Uterus (tissue), 4 donors: ENCODE results near the gene ISOC2. TPM values are rescaled to one million over a fixed set of nuclear protein-coding genes. Genes with fewer than 3 reads are reported as not detected.

Source experiments
- DNase-seq, 2 donors: peaks; one replicate each; pipeline ENCODE4 v3.0.0-alpha.2; 2019 to 2020
- H3K27ac ChIP-seq, 2 donors: fragments of 200-600 bp; sonication (generic); 1 replicate in 1 of 2; 2 replicates in 1 of 2; pipeline ENCODE4 v1.5.1; 2016 to 2018
- H3K27me3 ChIP-seq, 2 donors: fragments of 200-600 bp; sonication (generic); one replicate each; pipeline ENCODE4 v1.5.1; 2018 to 2019; ENCODE audit warnings: control low read depth in 1 of 2
- H3K36me3 ChIP-seq, 2 donors: fragments of 200-600 bp; sonication (generic); one replicate each; pipeline ENCODE4 v1.5.1; 2019; ENCODE audit warnings: control low read depth in 1 of 2
- H3K4me1 ChIP-seq, 2 donors: fragments of 200-600 bp; sonication (generic); one replicate each; pipeline ENCODE4 v1.5.1; 2018 to 2019; ENCODE audit warnings: control low read depth in 1 of 2
- H3K4me3 ChIP-seq, 2 donors: fragments of 200-600 bp; sonication (generic); 1 replicate in 1 of 2; 2 replicates in 1 of 2; pipeline ENCODE4 v1.5.1; 2018 to 2019; ENCODE audit warnings: mild to moderate bottlenecking in 1 of 2
- H3K9me3 ChIP-seq, 2 donors: fragments of 200-600 bp; sonication (generic); one replicate each; pipeline ENCODE4 v1.5.1; 2019; ENCODE audit warnings: control low read depth in 1 of 2
- CTCF ChIP-seq, 4 experiments: fragments of 200-600 bp in 2 of 4; fragments of 450-650 bp in 2 of 4; sonication (generic) in 2 of 4; IDR thresholded peaks; one replicate each; pipeline ENCODE4 v1.5.1; 2016 to 2019; ENCODE audit warnings: antibody characterized with exemption in 4 of 4, mild to moderate bottlenecking in 2 of 4, moderate library complexity in 1 of 4
- POLR2A ChIP-seq, 2 donors: fragments of 450-650 bp; IDR thresholded peaks; one replicate each; pipeline ENCODE4 v1.6.1; 2016; ENCODE audit warnings: antibody characterized with exemption in 2 of 2, mild to moderate bottlenecking in 1 of 2, moderate library complexity in 1 of 2
- intact Hi-C: fragments of 100-400 bp; cut with DNase I; formaldehyde crosslinking; loops from one replicate; pipeline ENCODE4 v1.15.1; 2023; ENCODE audit warnings: low total_unique reads
- total RNA-seq, 4 donors: library from RNA; depleted of rRNA in 3 of 4; stranded (reverse); fragments of >200 nt in 3 of 4; gene quantifications; one replicate each; pipeline versions ENCODE4 v1.1.0 to v1.2.4, GENCODE V29; 2014 to 2023
- donor health status: DM: yes; HTN: yes; CAD: no.

ISOC2 gene
- total RNA-seq, 4 donors from 2014 or later, result 1.2 to 78.6 (median 23.8) TPM

GRCh38 chr19:55490478-55491432, 29.3 kb upstream of the ISOC2 start:
- Histone ChIP-seq H3K4me1 (peaks cover 8 to 16% of the 10 kb centered on the region in 2 donors), H3K4me3 (no peak overlapping the region), H3K9me3 (no peaks in the 10 kb centered on the region), H3K36me3 (no peaks in the 10 kb centered on the region), H3K27ac (peak overlapping the region; percentile 96 to 99), H3K27me3 (no peaks in the 10 kb centered on the region)
- intact Hi-C loops, result no loop called here
- DNase-seq, result peak; percentile 50 to 58
- TF ChIP-seq CTCF (IDR thresholded peaks at IDR 0.05) (no peak), POLR2A (IDR thresholded peaks at IDR 0.05) (no peak)

- Histone ChIP-seq H3K9me3 (no peaks in the 10 kb centered on the region), H3K4me1 (peaks cover 8 to 20% of the 10 kb centered on the region in 2 donors), H3K27ac (peak overlapping the region; percentile 96 to 99), H3K36me3 (no peaks in the 10 kb centered on the region), H3K4me3 (no peak overlapping the region), H3K27me3 (no peaks in the 10 kb centered on the region)
- intact Hi-C loops, result no loop called here
- peak; percentile 35 to 50 for DNase-seq
- no peak for TF ChIP-seq POLR2A (IDR thresholded peaks at IDR 0.05)
- TF ChIP-seq CTCF (IDR thresholded peaks at IDR 0.05), result no peak
These were observed 28.5 kb upstream of the ISOC2 start for GRCh38 chr19:55489711-55490477.

GRCh38 chr19:55488986-55489710, 27.7 kb upstream of the ISOC2 start:
- no peaks in the 10 kb centered on the region for H3K9me3 ChIP-seq
- peaks cover 13 to 26% of the 10 kb centered on the region in 2 donors for H3K4me1 ChIP-seq
- H3K27ac ChIP-seq, result peak overlapping the region; percentile 96 to 99
- DNase-seq, result peak; percentile 65 to 66
- intact Hi-C loops, result no loop called here
- no peaks in the 10 kb centered on the region for H3K36me3 ChIP-seq
- no peak overlapping the region for H3K4me3 ChIP-seq
- TF ChIP-seq POLR2A (IDR thresholded peaks at IDR 0.05) (no peak), CTCF (IDR thresholded peaks at IDR 0.05) (no peak)
- no peaks in the 10 kb centered on the region for H3K27me3 ChIP-seq

DNA sequence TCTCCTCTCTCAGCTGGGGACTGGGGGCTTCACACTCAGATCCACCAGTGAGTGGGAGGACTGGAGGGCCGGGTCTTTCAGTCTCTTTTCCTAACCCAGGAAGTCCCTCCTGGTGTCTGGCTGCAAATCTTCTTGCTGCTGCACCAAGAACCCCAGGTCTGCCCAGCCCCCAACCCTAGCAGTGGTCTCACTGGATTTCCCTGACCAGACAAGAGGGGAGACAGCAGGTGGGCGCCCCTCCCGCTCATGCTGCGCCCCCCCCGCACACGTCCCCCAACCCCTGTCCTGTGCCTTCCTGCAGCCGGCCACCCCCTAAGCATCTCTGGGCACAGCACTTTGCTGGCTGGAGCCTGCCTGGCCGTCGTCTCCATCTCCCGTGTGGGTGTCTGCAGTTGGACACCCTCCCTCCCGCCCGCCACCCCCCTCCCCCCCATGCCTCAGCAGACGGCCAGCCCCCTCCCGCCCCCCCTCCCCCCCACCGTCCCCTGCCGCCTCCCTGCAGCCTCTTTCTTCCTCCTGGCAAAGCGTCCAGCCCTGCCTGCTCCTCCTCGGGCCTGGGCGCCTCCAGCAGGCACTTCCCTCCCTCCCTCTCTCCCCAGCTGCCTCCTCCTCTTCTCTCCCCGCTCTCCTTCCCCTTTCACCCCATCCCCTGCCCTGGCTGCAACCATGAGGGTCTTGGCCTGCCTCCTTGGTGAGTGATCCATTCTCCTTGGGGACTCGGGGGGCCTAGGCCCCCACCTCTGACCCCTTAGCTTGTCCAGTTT, 26.7 kb upstream of the ISOC2 start, which contains the start of gene SSC5D:
Gene SSC5D, plus strand, starts transcription at position 513 of the 764 bp plus-strand sequence. Its CDS starts 154 bp downstream, at position 667.
- Histone ChIP-seq H3K4me3 (peak within 1 kb of the TSS; percentile 20 to 21), H3K9me3 (no peaks in the 10 kb centered on the region), H3K4me1 (peaks cover 14 to 29% of the 10 kb centered on the region in 2 donors), H3K27me3 (no peaks in the 10 kb centered on the region), H3K36me3 (no peaks in the 10 kb centered on the region), H3K27ac (peak within 1 kb of the TSS; percentile 96 to 99)
- peak; percentile 76 for DNase-seq
- intact Hi-C loops, result no loop called here
- TF ChIP-seq POLR2A (IDR thresholded peaks at IDR 0.05) (no peak), CTCF (IDR thresholded peaks at IDR 0.05) (no peak)
